CD4-positive, alpha-beta T cell treated with Interleukin-12 subunit alpha and Interleukin-12 subunit beta, for 1 hour (primary cell): ENCODE results near the gene IL3.

Experiments used
- DNase-seq: peaks from one replicate; pipeline ENCODE4 v3.0.0-alpha.2; 2020

IL3 gene

DNA sequence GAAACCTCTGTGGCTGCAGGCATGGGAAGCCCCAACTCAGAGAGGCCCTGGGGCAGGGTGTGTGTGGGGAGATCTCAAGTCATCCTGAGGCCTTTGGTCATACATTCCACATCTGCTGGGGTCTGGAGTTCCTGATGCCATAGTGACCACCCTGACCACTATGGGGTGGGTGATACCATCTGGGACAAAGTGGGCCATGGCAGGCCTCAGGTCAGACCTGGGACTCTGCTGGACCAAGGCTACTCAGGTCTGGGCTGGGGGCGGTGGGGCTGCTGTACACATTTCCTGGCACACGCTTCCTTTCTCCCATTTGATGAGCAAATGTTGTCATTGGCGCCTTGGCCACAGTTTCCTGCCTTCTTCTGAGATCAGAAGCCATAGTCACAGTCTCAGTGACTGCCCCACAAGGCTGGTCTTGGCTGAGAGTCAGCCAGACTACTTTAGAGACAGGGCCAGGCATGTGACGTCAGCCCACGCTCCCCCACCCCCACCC, 33.9 kb upstream of the IL3 start:
- peak; percentile 64 for DNase-seq

DNA sequence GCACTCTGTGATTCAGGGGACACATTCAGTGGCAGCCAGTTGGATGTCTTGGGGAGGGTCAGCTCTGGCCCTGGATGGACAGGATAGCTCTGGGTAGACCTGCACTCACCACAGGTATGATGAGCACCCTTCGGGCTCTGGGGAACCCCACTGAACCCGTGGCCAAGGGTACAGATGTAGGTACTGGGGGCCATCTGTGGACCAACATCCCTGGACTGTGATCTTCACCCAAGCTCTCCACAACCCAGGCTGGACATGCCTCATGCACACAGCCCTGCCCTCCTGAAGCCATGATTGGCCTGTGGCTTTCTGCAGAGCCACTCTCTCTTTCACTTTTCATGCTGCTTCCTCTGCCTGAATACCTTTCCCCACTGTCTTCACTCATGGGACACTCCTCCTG, 33.4 kb upstream of the IL3 start:
- DNase-seq = no peak

DNA sequence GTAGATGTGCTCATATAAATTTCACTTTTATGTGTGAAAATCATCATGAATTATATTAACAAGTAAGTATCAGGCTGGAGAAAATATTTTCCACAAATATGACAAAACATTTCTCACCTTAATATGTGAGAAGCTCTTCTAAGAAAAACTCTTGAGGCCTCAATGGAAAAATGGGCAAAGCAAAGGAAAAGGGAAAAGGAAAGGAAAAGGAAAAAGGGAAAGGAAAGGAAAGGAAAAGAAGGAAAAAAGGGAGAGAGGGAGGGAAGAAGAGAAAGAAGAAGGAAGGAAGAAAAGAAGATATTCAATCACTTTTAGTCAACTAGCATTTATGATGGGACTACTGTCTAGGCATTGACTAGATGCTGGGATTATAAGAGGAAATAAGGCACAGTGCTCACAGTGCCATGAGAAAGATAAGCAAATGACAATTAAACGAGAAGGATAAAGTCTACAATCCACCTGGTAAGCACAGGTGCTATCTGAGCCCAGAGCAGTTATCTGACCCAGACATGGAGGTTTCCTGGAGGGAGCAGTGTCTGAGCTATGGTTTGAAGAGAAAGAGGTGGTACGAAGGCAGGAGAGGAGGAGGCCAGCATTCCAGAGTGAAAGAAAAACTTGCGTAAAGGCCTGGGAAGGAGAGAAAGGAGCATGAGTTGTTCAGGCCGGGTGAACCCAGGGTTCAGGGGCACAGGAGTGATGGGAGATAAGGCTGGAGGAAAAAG, 30.7 kb upstream of the IL3 start:
- DNase-seq = no peak

GRCh38 chr5:132030610-132031009, 29.8 kb upstream of the IL3 start:
- no peak for DNase-seq

DNA sequence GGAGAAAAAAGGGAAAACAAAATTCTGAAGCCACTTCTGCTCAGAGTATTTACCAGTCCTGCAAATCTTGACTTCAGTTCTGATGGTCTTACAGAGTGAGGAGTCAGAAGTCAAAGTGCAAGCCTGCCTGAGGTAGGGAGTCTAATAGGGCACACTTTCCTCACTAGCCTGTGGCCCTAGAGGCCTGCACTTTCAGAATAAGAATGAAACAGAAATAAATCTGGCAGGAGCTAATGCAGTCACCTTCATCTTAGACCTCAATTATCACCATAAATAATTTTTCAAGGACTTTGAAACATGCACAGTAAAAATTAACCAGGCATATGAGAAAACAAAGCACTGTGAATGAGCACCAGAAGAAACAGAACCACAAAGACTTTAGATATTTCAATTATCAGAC, 28.3 kb upstream of the IL3 start:
- no peak for DNase-seq

DNA sequence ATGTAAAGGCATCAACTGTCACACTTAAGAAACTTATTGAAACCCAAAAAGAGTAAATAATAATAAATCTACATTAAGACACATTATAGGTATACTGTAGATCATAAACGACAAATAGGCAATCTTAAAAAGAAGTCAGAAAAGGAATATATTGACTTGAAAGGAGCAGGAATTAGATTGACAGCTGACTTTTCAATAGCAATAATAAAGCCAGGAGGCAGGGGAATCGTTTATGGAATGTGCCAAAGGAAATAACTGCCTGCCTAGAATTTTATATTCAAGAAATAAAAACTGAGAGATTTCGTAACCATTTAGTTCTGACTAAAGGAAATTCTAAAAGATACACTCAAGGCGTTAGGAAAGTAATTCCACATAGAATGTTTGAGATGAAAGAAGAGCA, 27.3 kb upstream of the IL3 start:
- no peak for DNase-seq

DNA sequence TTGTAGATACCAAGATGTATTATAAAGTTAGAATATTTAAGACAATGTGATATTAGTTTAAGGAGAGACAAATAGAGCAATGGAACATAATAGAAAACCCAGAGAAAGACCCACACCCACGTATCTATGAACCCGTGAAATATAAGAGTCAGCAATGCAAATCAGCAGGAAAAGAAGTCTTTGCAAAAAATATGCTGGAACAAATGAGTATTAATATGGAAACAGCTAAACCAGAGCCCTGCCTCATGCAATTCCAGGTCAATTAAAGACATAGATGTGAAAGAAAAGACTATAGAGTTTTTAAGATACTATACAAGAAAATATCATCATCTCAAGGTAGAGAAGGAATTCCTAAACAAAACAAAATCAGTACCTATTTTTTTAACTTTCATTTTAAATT, 23.1 kb upstream of the IL3 start:
- no peak for DNase-seq

DNA sequence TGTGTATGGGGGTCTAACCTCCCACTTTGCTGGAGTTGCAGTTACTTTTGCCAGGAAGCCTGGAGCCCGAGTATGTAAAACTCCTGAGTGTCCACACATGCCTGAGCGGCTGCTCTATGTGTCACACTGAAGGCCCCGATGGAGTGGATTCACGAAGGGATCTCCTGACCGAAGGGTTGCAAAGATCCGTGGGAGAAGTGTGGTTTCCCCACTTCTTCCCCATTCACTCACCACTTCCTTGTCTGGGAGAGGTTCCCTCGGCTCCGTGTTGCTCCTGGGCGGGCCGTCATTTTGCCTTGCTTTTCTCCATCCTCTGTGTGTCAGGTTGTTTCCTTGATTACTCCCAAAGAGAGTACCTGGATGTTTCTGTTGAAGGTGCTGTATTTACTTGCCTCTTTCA, 16.2 kb upstream of the IL3 start:
- DNase-seq = no peak

- DNase-seq = no peak
These were observed 13.6 kb upstream of the IL3 start for GRCh38 chr5:132046880-132047299.

GRCh38 chr5:132049093-132049492, 11.4 kb upstream of the IL3 start:
- DNase-seq = no peak

GRCh38 chr5:132049559-132049958, 10.9 kb upstream of the IL3 start:
- no peak for DNase-seq

DNA sequence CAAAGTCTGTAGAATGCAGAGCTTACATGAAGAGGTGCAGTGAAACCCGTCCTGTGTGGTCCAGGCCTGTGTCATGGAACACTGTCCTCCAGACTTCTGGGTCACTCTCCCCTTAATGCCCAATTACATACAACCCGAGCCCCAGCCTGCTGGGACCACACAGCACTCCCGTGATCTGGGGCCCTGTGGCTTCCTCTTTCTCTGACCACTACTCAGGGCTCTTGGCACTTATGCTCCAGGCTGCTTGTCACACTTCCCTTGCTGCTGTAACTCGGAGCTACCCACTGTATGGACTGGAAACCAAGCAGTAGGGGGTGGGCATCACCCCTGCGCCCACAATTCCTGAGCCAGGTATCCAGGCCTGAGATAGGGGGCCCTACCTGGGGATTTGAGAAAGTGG, 10.3 kb upstream of the IL3 start:
- no peak for DNase-seq

GRCh38 chr5:132050661-132051552, 9.5 kb upstream of the IL3 start:
- no peak for DNase-seq

DNA sequence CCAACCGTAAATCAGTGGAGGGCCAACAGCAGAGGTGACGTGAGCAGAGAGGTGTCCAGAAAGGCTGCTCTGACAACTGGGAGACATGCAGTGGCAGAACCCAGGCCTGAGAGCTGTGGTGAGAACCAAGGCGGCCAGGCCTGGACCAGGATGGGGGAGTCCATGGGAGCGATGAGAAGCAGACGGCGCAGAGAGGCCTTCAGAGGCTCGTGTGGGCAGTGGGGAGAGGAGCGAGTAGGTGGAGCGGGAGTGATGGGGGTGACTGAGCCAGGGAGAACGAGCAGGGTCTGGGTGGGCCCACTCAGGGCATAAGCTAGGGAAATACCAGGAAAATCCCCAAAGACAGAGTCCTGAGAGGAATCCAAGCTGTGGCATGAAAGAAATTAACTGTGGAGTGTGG, 7.9 kb upstream of the IL3 start:
- no peak for DNase-seq

GRCh38 chr5:132053483-132053882, 7.0 kb upstream of the IL3 start:
- no peak for DNase-seq

DNA sequence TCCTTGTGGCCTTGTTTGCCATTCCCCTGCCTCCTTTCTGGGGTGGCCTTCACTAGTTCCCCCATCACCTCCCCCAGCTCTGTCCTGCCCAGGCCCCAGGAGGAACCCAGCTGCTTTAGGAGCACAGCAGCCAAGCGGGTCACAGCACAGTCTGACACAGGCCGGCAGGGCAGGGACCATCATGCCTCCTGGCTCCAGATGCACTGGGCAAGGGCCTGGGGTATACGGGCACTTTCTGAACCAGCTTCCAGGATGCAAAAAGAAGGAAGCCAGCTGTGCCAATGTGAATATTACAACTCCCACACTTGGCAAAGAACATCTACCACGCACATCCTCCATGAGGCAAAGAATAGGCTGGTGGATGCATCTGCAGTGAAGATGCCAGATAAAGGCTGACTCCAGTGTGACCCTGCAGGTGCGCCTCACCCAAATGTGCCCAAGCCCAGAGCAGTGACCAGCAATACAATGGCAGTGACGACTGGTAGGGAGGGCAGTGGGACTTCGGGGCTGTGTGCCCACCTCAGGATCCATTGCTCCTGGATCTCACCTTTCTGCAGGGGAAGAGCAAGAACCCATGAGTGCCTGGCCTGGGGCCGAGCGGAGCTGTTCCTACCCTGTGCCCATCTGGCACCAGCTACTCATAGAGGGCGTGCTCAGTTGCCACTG, 6.3 kb upstream of the IL3 start:
- DNase-seq = no peak

DNA sequence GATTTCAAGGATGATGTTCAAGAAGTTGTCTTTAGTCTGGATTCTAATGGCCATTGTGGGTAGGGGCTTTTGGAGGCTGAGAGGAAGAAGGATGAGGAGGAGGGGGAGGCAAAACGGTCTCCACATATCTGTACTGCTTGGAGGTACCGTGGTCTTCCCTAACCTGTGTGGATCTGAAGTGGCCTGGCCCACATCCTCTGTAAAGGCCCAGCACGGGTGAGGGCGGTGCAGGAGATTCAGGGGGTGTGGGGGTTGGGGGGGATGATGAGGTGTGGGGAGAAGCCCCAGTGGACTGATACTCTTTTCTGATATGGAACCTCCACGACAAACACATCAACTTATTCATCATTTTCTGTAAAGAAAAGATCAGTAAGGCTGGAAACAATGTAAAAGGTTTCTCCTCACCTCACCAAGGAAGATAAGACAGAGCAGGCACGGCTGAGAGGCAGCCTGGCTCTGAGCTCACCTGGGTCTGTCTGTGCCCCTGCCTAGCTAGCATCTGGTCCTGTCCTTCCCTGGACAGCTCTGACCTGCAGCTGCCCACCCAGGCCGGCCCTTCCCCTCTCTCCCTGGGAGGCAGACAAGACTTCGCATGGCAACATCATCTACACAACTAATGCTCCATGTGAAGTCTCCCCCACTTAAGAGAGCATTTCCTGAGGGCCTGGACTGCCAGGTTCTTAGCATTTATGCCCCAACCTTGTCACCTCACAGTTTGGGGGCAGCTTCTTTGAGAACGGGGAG, 5.6 kb upstream of the IL3 start:
- DNase-seq = no peak

DNA sequence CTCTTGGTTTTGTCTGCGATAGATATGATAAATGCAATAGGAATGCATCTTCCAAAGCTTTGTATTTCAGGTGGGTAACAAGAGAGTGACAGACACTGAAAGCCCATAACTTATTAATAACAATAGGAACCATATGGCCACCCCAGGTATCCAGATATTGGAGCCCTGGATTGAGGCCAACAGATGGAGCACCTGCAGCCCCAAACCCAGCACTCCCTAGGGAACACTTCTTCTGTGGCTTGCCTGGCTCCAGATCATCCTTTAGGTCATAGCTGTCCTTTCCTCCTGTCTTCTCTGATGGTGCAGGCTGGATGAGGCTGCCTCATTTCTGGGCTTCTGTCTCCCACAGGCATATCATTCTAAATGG, 5.0 kb upstream of the IL3 start:
- DNase-seq = no peak

DNA sequence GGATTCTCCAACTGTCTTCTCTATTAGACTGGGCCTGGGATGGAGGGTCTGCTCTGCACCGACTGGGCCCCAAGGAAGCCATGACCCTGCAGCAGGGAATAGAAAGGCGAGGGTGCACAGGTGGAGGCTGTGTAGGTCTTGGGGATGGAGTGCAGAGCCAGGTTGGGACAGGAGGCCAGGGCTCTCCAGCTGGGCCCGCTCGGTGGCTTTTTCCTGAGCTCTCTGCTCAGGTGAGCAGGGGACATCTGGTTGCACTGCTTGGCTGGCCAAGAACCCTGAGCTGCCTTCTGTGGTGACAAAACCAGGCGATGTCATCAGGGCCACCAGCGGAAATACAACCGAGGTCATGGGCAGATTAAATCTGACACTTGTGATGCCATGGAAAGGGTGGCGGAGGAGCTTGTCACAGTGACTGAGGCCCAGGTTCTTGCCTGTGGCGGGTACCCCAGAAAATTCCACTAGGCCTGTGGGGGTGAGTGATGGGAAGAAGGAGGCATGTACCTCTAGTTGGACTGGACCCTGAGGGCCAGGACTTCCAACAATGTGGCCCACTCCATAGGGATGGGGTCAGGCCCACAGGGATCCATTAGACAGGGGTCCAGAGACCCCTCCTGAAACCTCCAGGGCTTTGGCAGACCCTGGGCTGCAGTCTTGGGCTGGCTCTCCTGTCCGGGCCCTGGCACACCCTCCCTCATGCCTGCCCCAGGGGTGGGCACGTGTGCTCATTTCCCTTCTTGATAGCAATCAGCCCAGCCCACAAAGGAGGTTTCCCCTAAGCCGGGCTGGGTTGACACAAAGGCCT, 4.4 kb upstream of the IL3 start:
- peak; percentile 64 for DNase-seq

DNA sequence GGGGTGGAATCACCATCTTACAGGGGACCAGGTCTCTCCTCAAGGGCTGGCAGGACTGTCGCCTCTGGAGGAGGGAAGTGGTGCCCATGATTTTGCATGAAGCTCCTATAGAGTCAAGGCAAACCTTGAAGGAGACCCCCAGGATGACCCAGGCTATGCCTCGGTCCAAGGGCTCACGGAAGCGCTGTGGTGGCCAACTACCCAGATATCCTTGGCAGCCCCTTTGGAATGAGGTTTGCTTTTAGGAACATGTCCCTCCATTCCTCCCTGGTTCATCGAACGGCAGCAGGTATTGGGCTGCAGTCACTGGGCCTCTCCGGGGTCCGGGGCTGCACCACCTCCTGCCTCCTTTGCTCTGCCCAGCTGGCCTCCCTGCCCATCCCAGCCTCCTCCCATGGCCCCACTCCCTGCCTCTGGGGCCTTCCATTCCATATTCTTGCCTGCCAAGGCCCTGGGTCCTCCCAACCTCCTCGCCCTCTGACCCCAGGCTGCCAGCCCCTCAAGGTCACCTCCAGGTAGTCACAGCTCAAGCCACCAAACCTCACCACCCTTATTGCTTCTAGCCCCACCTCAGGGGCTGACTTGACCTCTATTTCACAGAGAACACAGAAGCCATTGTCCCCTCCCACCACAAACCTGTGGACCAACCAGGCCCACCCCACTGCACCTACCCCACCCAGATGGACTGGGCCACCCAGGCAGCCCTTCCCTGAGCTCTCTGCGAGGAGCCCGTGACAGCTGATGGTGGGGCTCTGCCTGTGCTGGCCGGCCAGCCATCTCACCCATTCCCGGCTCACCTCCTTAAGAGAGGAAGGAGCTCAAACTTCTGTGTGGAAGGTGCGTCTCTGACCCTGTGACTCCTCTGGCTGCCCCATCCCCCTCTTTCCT, 3.6 kb upstream of the IL3 start:
- DNase-seq = no peak
